ENCODE measurements around the gene WNT7A.
"Not testable (repeated sequence)": the region's sequence is repeated elsewhere in the genome, so short reads cannot be mapped to it uniquely, and the experiment has no call there.

WNT7A gene

DNA sequence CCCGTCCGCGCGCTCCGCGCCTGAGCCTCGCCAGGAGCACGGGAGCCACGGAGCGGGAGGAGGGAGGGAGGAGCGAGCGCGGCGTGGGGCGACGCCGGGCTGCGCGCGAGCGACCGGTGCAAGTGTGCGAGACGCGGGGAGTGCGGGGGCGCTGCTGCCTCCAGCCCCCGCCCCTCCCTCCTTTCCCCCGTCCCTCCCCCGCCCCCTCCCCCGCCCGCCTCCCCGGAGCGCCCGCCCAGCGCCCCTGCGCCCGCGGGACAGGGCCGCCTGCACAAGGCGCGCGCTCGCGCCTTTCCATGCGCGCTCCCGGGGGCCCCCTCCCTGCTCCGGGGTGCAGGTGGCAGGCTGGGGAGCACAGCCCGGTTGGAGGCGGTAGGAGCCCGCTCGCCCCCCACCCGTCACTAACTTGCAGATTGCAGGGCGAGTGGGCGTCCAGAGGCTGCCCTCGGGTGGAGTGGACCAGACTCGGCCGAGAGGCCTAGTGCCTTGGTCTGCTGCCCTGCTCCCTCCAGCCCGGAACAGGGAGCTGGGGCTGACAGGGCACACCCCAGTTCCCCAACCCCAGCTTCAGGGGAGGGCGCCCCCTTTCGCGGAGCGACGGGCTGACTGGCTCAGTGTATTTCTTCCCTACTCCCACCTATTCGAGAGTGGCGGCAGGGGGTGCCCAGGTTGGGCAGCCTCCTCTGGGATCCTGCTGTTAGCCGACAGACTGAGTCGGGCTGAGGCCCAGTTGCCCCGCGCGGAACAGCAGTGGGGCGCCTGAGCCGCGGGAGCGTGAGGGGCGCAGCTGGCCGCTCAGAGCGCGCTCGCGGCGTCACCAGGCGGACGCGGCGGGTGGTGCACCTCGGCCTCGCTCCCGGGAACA lies at the start of gene WNT7A:
TSS of gene WNT7A (minus strand) at position 126 of the 865 bp plus-strand sequence. CDS start 255 bp downstream, outside the sequence.
- DNase-seq (ENCODE audit: low read depth): peak; percentile 42

DNA sequence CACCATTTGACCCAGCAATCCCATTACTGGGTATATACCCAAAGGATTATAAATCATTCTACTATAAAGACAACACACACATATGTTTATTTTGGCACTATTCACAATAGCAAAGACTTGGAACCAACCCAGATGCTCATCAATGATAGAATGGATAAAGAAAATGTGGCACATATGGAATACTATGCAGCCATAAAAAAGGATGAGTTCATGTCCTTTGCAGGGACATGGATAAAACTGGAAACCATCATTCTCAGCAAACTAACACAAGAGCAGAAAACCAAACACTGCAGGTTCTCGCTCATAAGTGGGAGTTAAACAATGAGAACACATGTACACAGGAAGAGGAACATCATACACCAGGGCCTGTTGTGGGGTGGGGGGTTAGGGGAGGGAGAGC lies 48.9 kb upstream of the WNT7A start:
- DNase-seq (ENCODE audit: low read depth): not testable (repeated sequence)

DNA sequence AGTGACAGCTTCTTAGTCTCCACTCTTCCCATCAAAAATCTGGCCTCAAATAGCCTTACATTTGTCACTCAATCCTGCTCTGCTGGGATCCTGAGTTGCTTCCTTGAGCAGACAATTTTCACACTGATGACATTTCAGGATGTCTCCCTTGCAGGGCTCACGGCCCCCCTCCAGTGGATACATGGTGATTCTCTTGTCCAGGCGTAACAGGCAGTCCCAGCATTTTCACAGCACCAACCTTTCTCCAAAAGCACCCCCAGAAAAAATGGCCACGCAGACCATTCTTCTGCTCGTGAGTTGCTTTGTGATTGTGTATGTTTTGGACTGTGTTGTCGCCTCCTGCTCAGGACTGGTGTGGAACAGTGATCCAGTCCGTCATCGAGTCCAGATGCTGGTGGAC lies 47.4 kb upstream of the WNT7A start:
- DNase-seq (ENCODE audit: low read depth): peak; percentile 24

DNA sequence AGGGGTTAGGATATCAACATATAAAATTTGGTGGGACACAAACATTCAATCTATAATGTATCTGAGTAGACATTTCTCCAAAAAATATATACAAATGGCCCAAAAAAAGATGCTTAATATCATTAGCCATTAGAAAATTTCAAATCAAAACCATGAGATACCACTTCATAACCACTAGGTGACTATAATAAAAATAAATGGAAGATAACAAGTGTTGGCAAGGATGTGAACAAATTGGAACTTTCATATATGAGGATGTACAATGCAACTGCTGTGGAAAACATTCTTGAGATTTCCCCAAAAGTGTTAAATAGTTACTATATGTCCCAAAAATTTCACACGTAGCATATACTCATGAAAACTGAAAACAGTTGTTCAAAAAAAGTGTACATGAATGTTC lies 36.5 kb upstream of the WNT7A start:
- no peak for DNase-seq (ENCODE audit: low read depth)

DNA sequence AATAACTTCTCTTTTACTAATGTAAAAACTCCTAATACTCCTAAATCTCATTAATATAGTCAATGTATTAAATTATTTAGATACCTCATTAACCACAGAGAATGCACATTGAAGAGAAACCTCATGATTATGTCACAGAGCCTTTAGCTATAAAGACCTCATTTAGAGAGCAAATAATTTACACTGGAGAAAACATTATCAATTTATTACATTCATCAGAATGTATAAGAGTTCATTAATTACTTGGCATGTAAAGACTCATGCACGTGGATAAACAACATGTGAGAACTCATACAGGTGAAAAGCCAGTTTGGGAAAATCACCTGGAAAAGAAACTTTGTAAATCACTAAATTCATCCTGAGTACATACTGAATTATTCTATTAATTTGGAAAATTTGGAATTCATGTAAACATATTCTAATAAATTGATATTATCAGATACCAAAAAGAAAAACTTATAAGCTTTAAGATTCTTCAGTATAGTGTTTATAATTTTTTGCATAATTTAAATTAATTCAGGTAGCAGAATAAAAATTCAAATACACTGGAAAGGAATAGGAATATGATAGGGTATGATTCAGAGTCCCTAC lies 22.9 kb upstream of the WNT7A start:
- no peak for DNase-seq (ENCODE audit: low read depth)

DNA sequence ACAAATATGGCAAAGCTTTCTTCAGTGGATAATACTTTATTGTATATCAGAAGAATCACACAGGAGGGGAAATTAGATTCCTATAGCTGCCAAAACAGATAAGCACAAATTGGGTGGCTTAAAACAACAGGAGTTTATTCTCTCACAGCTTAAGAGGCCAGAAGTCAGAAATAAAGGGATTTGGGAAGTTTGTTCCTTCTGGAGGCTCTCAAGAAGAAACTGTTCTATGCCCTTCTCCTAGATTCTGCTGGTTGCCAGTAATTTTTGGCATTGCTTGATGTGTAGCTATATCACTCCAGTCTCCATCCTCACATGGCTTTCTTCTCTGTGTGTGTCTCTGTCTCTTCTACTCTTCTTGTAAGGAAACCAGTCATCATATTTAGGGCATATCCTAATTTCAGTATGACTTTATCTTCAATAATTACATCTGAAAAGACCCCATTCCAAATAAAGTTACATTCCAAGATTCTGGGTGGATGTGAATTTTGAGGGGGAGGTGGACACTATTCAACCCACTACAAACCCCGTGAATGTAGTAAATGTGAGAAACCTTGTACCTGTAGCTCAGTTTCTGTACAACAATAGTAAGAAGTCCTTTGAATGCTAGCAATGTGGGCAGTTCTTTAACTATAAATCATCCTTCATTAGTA lies 22.2 kb upstream of the WNT7A start:
- no peak for DNase-seq (ENCODE audit: low read depth)

DNA sequence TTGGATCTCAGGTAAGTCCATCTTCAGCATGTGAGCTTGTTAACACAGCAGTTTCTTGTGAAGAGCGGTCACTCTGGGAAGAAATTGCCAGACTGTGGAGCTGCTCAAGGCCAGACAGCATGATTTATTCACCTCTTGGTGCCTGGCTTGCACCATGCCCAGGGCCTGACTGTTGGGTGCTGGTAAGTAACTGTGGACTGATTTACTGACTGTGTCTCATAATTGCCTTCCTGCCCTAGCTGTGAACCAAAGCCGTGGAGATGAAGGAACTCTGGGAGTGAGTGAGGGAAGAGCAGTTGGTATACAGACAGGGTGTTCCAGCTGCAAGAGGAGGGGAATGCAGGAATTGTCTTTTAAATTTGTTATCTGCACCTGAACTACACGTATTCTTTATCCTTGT lies 18.5 kb upstream of the WNT7A start:
- DNase-seq (ENCODE audit: low read depth): no peak

DNA sequence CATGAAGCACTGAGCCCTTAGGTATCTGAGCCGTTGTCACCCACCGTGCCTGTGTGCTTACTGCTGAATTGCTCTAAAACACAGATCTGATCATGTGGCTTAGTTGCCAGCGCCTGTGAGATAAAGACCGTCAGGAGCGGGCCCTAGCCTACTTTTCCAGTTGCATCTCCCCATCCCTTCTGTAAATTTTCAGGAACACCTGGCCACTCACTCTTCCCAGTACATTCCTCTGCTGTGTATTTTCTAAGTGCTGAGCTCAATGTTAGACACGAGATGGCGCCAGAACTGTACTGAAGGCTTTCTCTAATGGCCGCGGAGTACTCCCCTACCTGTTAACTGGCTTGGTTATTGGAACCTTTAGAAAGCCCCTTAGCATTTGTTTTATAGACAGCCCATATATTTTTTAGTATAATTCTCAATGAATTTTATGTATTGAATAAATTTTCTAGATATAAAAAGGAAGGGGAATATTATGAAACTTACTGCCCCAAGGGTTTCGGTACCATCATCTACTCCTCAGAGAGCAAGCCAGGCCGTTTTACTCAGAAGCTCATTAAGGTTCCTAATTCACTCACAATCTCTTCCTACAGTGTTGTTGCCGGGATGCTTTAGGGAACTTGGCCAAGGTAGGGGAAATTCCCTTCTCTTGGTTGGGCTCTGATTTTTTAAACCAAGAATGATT lies 16.7 kb upstream of the WNT7A start:
- DNase-seq (ENCODE audit: low read depth): peak; percentile 75

DNA sequence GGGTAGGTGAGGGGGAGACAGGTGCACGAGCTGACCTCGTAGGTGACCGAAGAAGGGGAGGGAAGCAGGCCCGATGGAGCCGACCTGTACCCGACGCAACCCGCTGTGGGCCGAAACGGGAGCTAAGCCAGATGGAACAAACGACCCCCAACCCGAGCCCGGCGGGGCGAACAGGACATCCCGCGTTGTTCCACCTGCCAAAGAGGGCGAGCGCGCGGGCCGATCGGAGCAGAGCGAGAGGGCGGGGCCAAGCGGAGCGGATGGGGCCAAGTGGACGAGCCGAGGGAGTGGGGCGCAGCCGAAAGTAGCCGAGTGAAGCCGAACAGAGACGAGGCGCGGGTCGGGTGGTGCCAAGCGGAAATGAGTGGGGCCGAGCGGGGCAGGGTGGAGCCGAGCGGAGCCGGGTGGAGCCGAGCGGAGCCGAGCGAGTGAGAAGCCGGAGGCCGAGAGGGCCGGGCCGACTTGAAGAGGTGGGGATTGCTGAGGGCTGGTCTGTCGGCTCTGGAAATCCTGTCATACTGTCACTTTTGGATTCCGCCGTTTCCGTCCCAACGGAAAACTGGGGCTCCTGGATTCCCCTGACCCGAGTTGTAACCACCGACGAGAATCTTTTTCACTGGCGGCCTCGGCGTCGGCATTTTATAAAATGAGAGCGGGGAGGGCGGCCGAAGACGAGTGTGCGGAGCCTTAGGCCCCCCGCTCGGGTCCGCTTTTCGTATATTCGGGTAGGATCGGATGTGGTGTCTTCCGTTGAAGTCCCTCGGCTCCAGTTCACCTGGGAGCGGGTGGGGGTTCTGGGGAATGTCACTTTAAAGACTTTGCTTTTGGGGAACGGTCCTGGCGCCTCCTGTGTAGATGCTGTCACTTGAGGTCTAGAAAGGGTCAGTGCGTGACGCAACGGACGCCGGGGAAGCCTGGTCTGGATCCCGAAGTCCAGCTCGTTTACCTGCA lies 15.6 kb upstream of the WNT7A start:
- DNase-seq (ENCODE audit: low read depth): peak; percentile 91

DNA sequence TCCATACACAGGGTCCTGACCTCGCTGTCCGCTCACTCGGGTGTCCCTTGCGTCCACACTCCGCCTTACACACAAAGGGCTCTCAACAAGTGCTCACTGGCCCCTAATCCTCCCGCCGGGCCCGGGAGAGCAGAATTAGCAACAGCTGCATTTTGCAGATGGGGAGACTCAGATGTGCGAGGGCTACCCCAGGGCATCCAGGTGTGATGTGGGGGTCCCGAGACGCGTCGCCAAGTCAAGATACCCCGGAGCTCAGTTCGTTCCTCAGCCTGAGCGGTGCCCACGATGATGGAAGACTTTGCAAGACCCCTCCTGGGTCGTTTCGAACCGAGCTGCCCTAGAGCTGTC lies 14.9 kb upstream of the WNT7A start:
- DNase-seq (ENCODE audit: low read depth): no peak

DNA sequence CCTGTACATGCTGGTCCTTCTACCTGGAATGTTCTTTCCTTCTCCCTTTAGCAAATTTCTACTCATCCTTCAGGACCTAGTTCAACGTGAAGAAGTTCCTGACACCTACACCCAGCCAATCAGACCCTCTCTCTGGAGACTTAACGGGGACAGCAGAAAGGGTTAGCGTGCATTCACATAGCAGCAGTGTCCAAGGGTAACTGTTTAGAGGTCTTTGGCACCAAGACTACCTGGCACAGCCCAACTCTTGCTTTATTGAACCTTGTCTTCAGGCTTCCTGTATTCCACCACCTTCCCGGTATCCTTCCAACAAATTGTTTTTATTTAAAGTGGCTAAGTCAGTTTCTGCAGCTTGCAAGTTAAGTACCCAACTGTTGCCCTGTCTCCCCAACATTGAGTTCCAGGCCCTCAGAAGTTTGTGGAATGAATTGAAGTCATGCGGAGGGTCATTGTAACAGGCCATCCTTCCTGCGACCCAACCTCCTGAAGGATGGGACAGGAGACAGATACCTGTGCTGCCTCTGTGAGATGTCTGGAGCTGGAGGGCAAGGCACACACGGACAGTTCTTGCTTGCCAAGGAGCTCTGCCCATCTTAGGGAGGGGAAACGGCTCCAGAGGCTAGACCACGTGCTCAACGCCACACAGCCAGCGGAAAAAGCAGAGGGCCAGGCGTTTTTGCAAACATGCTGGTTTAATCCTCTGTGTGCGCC lies 14.4 kb upstream of the WNT7A start:
- DNase-seq (ENCODE audit: low read depth): no peak

DNA sequence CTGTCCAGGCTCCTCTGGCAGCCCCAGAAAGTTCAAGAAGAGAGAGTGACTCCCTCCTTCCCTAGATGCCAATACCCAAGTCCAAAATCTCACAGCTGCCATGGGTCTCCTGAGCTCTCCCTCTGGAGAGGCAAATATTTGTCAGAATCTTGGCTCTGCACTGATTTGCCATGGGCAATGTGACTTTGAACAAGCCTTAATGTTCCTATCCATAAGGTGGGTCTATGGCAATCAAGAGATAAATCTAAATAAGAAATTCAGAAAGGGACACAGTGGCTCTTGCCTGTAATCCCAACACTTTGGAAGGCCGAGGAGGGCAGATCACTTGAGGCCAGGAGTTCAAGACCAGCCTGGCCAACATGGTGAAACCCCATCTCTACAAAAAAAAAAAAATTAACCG lies 12.4 kb upstream of the WNT7A start:
- no peak for DNase-seq (ENCODE audit: low read depth)

DNA sequence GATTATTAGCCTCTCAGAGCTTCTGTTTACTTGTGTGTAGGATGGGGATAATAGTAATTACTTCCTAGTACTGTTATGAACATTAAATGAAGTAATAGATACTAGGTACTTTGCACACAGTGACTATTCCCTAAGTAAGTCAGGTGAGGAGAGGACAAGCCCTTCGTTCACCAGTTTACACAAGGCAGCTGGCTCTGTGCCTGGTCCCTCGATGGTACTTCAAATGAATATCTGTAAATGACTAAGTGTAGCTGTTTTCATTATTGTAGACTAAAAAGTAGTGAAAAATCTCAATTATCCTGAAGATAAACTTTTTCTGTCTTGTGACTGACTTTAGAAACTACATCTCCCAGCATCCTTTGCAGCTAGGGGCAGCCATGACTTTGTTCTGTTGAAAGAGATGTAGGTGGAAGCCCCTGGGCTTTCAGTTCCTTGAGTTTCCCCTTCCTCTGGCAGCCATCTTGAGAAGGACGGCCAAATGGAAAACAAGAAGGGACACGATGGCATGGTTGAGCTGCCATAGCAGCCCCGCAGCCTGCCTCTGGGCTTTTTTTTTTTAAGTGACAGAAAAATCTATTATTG lies 11.7 kb upstream of the WNT7A start:
- no peak for DNase-seq (ENCODE audit: low read depth)

DNA sequence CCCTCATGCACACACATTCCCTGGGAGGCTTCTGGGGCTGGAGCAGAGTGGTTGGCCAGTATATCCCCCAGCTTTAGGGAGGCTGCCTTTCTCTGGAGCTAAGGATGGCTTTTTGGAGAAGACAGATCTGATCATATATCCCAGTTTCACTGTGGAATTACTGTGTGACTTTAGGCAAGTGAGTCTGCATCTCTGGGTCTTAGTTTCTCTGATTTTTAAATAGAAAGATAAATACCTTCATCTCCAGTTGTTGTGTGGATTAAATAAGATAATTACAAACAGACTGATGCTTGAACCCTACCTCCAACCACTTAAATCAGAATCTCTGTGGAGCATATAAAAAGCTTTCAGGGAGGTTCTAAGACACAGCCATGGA lies 11.1 kb upstream of the WNT7A start:
- DNase-seq (ENCODE audit: low read depth): no peak

DNA sequence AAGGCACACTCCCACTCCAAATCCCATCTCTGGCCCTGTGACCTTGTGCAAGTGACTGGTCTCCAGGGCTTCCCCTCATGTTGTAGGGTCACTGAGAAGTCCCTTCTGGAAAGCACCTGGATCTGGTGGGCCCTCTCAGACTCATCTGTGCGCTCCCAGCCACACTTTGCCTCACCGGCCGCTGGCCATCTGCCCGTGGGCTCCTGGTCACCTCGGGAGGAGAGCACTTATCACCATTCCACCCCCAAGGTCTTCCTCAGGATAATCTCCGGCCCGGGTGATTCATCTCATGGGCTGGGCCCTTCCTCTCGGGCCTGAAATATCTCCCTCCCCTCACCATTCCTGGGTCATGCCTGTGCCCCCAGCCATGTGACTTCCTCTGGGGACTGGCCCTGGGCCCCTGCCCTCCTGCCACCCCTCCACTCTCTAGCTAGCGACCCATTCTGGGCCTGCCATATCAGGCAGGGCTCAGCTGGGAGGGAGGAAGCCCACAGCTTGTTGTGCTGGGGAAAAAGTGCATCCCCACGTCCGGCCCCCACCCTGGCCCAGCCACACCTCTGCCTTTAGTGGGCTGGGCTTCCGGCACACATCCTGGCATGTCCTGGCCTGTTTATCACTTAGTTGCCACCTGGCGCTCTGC lies 10.6 kb upstream of the WNT7A start:
- DNase-seq (ENCODE audit: low read depth): no peak

DNA sequence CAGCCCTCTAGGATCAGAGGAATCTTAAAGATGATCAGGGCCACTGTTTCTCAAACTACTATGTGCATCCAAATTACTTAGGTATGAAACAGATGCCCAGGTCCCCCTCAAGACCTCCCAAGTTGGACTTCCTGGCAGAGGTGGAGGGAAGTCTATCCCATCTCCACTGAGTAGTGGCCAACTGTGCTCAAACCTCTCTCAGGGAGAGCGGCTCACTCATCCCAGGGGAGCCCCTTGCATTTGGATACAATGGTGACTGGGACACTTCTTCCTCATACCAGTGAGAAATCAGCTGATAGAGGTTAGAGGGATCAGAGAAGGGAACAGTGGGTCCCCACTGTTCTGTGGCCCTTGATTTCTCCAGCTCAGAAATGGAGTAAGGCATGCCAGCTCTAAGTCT lies 8.7 kb upstream of the WNT7A start:
- no peak for DNase-seq (ENCODE audit: low read depth)

DNA sequence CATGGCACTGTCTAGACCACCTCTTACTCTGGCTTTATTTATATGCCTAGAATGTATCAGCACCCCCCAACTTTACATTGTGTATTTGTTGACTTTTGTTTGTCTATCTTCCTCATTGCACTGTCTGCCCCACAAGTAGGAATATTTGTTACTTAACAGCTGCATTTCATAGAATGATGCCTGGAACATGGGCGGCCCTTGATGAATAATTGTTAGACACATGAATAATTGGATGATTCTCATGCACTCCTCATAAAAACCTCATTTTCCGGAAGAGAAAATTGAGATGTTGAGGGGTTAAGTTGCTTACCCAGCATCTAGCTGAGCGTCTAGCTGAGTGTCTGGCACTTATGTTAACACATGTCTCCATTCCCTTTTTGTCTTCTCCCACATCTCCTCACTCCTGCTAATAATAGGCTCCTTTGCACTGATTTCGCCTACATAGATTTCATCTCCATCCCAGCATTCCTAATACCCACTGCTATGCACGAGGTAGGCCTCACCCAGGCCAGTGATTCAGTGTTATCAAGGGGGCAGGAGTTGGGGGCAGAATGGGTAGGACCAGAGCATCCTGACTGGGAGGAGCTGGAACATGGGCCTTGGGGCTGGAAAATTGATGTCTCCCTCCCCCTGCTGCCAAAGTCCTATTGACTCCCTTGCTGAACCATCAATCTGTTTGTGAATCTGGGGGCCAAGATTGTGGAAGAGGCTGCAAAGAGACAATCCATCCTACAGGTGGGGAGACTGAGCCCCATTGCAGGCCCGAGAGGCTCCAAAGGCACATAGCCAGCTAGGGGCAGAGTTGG lies 7.8 kb upstream of the WNT7A start:
- no peak for DNase-seq (ENCODE audit: low read depth)

DNA sequence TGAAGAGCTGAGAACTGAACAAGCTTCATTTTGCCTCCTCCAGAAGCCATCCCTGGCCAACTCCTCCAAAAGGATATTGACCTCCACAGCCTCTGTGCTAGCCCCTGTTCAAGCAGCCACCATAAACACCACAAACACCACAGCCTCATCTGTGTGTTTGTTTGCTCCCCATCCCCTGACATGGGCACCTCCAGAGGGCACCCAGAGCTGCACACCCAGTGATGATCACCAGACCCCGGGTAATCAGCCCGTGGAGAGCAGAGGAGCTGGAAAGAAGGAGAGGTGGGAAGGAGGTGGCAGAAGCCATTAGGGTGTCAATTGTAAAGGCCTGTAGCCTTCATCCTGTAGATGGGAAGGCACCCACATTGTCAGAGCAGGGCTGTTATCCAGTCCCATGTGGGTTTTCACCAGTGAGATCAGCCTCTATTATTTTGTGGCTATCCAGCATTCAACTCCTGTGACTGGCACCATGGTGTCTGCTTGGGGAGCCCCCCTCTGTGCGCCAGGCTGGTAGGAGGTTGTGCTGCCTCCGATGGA lies 6.8 kb upstream of the WNT7A start:
- DNase-seq (ENCODE audit: low read depth): no peak

DNA sequence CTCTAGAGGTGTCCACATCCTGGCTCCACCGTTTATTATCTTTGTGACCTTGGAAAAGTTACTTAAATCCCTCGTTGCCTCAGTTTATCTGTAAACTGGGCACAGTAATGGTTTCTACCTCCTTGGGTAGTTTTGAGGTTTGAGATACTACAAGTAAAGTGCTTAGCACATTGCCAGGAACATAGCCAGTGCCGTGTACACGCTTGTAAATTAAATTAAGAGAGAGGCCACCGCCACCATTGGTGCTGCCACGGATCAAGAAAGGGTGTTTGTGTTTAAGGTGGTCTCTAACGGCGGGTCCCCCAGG lies 5.8 kb upstream of the WNT7A start:
- no peak for DNase-seq (ENCODE audit: low read depth)

Data from ELR (cell line).